GM21367 (cell line): ENCODE measurements around the gene NFKB1.
"Not testable (repeated sequence)": the region's sequence is repeated elsewhere in the genome, so short reads cannot be mapped to it uniquely, and the experiment has no call there.

Experiments
- ATAC-seq: cut with Tn5 transposase; IDR thresholded peaks from one replicate; pipeline ENCODE4 v1.9.1; 2021; ENCODE audit not compliant: unreplicated experiment

The NFKB1 gene

DNA sequence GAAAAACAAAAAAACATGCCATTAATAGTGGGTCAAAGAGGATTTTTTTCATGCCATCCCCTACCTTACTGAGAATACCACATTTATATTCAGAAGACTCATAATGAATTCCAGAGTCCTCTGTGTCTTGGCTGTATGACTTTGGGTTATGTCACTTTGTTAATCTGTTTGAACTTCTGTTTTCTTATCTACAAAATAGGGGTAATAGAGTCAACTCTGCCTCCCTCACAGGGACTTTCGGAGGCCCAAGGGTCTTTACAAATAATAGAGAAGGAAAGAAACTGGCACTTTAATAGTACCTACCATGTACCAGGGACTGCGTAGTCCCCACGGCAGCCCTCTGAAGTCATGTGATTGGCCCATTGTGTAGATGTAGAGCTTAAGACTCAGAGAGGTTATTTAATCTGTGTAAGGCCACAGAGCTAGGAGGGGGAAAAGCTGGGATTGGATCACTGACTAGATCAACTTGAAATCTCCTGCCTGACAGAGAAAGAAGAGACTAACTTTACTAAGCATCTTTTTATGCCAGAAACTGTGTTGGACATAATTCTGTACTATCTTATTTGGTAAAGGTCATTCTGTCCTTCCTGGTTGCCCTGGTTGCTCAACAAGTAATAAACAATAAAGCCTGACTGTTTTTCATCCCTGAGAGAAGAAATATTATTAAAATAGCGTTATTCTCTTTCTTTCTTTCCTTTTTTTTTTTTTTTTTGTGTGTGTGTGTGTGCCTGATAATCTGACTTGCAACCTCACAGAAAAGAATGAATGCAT, 59.6 kb downstream of the NFKB1 start:
- no peak for ATAC-seq

DNA sequence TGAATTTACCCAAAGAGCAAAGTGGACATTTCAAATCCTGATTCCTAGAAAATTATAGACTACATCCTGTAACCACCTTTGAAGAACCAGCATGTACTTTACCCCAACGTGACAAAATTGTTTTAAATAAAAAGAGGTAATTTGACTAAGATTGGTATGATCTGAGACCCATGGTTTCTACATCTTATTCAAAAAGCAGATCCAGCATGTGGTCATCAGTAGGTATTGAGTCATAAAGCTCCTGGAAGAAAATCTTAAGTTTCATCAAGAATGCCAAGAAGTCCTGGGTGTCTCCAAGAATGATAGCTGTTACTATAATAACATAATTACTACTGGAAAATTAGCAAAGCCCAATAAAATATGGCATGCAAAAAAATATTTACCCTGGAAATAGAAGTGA, 61.8 kb downstream of the NFKB1 start:
- ATAC-seq = no peak

DNA sequence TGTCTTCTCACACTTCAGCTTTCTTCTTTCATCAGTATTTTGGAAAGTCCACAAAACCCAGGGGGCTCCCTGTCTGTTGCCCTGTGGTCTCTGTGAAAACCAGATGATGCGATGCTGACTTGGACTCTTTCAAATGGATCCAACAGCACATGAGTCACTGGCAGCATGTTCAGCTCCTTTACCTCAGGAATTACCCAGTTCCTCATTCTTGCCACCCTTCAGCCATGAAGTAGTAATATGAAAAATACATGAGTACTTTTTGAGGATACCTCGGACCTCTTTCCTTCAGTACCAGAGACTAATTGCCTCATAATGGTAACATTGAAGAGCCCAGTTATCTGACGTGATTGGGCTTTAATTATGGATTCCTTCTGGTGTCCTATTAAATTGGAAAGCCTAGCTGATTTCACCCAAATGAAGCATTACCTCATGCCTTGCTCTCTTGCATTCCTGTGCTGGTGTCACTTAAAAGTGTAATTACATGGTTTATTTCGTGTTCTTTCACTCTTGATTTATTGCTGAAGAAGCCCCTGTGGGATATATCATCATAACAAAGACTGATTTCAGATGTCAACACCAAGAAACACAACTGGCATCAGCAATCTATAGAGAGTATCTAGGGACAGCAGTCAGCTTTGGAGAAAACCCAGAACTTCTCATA, 63.4 kb downstream of the NFKB1 start:
- peak; percentile 72 for ATAC-seq

DNA sequence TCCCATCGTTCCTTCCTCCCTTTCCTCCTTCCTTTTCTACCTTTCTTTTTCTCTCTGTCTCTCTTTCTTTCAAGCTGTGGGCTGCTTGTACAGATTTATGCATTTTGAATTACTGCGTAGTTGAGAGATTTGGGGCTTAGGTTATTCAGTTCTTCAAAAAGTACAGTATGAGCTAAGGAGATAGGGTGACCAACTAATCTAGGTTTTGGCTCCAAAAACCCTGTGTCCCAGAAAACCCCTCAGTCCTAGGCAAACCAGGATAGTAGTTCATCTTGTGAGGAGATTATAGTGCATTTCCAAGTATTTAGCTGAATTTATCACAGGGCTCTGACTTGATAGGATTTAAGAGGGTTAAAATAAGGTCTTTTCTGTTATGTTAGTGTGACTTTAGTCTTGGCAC, 64.5 kb downstream of the NFKB1 start:
- ATAC-seq = no peak

DNA sequence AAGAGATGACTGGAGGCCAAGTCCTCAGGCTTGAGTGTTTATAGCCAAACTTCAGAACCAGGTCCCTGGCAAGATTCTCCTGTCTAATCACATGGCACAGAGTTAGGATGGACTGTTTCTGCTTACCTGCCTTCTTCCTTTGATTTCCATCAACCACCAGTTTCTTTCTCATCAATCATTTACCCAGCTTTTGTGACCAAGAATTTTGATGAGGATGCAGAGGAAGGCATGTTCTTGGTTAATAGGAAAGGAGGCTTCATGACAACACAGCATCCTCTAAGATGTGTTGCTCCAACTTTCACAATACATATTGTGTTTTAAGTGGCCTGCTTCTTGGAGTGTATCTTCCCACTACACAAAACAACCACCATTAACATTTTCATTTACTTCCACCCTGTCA, 65.3 kb downstream of the NFKB1 start:
- no peak for ATAC-seq

DNA sequence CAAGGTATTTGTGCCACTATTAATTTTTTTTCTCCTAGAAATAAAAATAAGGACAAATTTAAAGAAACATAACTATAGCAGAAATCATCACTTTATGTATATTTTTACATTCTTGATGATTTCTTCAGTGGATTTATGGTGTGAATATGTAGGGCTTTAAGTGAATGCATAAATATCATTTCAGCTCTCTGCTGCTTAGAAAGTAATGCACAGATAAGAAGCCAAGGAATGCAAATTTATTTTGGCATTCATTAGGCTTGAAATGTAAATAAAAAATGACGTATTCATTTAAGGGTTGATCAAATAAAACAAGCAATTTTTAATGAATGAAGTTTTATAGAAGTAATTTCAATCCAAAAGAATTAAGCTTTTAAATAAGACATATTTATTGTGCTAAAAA, 66.3 kb downstream of the NFKB1 start:
- ATAC-seq = no peak

DNA sequence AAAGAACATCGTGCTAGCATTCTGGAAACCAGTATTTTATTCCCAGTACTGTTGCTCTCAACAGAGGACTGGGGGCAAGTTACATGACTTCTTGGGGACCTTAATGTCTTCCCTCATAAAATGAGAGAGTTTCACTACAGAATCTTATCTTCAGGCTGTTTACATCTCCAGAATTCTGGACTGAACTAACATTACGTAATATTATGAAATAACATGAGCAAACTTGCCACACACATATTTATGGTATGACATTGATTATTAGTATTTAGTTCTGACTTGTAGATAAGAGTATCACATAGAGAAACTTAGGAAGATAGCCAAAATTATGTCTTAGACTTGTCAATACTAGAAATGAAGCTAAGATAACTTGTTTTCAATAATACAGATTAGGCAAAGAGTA, 68.0 kb downstream of the NFKB1 start:
- no peak for ATAC-seq

DNA sequence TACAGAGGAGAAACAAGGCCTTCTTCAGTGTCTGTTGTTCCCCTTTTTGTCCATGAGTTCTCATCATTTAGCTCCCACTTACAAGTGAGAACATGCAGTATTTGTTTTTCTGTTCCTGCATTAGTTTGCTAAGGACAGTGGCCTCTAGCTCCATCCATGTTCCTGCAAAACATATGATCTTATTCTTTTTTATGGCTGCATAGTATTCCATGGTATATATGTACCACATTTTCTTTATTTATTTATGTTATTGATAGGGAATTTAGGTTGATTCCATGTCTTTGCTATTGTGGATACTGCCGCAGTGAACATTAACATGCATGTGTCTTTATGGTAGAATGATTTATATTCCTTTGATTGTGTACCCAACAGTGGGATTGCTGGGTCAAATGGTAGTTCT, 69.1 kb downstream of the NFKB1 start:
- ATAC-seq = not testable (repeated sequence)

DNA sequence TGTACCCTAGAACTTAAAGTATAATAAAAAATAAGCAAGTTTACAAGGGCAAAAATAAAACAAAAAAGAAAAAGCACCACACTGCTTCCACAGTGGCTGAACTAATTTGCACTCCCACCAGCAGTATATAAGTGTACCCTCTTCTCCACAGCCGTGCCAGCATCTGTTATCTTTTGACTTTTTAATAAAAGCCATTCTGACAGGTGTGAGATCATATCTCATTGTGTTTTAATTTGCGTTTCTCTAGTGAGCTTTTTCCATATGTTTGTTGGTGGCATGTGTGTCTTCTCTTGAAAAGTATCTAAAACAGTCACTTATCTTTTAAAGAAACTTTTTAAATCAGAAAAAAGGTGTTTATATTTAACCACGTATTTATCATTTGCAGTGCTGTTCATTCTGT, 71.3 kb downstream of the NFKB1 start:
- no peak for ATAC-seq

DNA sequence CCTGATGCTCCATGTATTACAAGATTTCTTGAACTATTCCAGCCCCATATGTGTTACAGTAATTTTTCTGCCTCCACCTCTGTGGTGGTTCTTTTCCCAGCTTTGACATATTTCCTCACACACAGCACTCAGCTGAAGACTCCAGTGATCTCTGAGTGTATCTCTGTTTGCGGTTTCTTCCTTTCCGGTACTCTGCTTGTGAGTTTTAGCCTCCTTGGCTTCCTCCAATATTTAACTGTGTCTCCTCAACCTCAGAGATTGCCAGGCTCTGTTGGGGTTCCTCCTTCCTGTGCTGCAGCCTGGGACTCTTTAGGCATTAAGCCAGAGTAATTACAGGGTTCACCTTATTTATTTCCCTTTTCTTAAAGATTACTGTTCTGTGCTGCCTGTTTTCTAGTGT, 73.2 kb downstream of the NFKB1 start:
- ATAC-seq = no peak

DNA sequence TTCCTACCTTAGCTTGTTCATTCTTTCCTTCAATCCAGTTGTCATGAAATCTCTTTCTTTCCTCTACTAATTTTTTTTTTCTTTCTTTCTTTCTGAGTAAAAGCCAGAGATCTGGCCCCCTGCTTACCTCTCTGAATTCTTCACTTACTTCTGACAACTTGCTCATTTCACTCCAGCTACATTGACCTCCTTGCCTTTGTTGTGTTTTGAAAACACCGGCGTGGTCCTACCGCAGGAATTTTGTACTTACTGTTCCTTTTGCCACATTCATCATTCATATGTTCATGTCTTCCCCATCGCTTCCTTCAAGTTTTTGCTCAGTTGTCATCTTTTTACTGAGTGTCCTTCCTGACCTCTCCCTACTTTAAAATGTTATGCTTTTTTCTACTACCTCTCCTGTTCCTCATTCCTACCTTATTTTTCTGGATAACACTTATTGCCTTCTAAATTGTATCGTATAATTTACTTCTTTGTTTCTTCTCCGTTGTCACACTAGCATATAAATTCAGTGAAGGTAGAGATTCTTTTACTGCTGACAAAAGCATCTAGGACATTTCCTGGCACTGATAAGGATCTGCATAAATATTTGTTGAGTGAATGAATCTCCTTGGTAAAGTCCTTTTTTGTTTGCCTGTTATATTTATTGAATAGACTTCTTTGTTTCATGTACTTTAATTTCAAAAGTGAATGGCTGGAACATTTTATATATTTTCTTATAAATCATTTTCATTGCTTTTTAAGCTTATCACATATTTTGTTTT, 74.4 kb downstream of the NFKB1 start:
- ATAC-seq = no peak

DNA sequence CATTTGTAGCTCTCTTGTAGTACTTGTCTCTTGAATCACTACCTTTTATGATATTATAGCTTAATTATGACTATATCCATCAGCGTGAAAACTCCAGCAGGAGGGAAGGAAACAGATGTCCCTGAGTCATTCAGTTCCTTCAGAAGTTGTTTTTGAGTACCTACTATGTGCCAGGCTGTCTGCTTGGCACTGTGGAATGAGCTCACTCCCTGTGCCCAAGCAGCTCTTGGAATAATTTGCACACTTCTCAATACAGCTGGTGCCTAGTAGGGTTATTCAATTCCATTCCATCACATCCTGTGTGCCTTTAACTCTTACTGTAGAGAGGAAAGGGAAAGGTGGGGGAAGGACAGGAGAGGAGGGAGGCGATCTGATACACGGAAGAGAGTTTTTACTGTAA, 77.1 kb downstream of the NFKB1 start:
- no peak for ATAC-seq

DNA sequence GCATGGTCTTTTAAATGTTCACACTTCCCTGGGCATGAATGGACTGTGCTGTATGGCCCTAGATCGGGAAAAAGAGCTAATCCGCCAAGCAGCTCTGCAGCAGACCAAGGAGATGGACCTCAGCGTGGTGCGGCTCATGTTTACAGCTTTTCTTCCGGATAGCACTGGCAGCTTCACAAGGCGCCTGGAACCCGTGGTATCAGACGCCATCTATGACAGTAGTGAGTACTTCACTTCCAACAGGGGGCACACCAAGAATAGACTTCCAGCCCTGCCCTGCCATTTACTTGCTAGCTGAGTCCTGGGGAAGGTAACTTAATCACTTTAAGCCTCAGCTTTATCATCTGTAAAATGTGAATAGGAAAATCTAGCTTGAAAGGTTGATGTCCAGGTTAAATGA, 77.7 kb downstream of the NFKB1 start:
- no peak for ATAC-seq

DNA sequence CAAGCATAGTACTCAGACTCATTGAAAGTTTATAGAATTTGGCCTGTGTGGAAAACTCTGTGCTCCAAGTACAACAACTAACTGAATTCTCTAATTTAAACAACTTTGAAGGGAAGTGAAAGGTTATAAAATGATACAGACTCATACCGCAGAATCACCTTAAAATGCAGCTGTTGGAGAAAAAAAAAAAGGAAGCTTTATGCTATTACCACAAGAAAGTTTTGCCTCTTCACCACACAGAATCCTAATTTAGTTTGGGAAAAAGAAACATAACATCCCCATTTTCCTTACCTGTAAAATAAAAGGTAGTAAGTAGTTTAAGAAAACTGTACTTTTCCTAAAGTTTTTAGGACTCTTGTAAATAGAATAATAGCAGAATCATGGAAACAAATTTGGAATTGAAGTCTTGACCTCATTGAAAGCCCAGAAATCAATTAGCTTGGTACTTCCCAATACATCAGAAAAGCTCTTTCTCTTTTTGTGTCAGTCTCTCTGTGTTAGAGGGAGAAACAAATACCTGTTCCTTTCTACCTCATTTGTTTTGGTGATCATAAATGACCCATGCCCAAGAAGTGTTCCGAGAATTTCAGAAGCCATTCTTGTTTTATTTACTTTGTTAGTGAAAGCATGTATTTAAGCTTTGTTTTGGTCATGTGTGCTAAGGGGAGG, 78.8 kb downstream of the NFKB1 start:
- no peak for ATAC-seq

DNA sequence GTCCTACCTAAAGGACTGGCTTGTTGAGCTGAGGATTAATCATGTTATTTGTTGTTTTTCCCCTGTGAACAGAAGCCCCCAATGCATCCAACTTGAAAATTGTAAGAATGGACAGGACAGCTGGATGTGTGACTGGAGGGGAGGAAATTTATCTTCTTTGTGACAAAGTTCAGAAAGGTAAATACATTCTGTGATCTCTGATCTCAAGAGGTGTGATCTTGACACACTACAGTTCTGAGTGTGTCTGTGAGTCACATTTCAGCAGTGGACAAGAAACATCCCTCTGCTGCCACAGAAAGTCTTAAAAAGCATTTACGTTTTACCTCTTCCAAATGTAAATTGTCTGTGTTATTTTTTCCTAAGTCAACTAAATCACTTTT, 79.3 kb downstream of the NFKB1 start:
- no peak for ATAC-seq

DNA sequence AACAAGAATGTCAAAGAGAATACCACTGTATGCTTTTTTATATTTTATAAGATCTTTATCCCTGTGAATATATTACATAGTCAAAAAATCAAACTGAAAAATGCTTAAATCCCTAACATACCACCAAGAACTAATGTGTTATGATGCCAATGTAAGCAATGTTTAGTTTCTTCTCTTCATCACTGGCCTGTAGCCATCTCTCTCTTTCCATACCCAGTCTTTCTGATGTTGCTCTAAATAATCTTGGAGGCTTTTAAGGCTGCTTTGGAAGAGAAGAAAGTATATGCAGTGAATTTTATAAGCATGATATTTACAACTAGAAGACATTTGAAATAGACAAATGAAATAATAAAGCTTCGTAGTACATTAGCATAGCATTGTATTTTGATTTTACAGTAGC, 82.9 kb downstream of the NFKB1 start:
- ATAC-seq = no peak

DNA sequence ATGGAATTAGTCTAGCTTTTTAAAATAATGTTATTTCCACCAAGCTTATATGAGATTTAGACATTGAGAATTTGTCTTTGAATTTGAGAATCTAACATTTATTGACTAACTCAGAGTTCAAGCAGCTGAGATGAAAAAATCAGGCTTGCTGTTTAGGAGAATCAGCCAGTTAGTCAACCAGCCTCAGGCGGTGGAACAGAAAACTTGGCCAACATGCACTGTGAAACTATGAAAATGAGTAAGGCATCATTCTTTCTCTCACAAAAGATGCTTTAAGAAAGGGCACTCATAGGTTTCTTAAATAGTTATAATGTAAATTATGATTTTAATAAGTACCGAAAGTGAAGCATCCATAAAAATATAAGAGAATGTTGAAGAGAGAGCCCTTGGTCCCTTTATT, 84.2 kb downstream of the NFKB1 start:
- ATAC-seq = no peak

DNA sequence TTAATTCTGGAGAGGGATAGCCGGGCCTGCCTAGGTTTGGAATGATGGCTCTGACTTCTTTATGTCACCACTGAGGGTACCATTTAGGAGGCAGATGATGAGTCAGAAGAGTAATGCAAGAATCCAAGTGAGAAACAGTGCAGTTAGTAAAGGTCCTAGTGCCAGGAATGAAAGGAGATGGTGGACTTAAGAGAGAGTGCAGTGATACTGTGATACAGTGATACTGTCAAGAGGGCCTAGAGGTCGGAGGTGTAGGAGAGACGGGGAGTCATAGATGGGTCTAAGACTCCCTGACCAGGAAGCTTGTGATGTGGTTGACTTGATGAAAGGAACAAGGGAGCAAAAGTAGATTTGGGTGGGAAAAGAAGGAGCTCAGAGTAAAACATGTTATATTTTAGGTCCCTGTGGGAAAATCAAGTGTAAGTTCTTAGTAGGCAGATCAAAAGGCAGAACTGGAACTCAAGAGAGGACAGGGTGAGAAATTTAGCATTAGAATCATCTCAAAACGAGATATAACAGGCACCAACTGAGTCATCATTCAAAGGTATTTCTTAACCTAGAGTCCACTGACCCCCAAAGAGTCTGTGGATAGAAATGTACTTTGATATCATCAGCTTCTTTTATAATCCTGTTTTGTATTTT, 85.0 kb downstream of the NFKB1 start:
- peak; percentile 34 for ATAC-seq

DNA sequence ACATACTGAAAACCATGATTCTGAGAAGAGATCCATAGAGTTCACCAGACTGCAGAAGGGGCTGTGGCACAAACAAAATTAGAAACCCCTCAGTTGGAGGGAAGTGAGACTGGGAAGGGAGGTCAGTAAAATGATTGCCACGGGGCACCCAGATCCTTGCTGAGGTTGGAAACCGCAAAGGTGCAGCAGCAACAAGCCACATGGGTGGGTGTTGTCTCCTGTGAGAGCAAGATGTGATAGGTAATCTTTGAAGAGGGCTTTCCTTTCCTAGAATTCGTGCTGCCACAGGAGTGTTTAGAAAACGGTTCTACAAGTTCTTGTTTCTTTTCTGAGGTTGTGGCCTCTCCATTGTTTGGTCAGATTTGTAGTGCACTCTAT, 85.5 kb downstream of the NFKB1 start:
- ATAC-seq = peak; percentile 22

DNA sequence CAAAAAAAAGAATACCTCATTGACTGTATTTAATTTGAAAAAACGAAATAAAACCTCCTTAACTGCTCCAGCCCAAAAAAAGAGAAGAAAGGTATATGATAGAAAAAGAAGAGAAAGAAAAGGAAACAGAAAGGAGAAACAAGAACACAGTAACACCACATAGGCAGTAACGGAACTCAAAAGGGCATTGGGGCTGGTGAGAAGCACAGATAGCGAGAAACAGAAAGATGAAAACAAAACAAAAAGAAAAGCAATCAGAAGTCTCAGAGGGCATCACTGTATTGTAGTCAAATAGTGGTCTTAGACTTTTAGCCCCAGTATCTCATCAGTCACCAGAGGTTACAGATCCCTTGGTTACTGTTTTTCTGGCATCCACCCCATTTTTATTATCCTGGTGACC, 88.6 kb downstream of the NFKB1 start:
- no peak for ATAC-seq

DNA sequence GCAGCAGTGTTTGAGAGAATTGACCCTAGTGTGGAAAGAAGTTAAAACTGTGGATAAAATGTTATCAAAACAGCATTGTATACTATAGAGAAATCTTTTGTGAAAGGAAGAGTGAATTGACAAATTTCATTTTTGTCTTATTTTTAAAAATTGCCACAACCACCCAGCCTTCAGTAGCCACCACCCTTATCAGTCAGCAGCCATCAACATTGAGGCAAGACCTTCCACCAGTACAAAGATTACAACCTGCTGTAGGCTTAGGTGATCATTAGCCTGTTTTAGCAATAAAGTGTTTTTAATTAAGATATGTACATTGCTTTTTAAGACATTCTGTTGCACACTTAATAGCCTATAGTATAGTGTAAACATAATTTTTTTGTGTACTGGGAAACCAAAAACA, 91.1 kb downstream of the NFKB1 start:
- ATAC-seq = no peak
